Ammon's horn (tissue), 1 donor: ENCODE measurements around the gene FMN2.
"Not testable (repeated sequence)": the region's sequence is repeated elsewhere in the genome, so short reads cannot be mapped to it uniquely, and the experiment has no call there.

Experiments used
- DNase-seq: peaks from one replicate; pipeline ENCODE4 v3.0.0-alpha.2; 2016; ENCODE audit warnings: low spot score

FMN2 gene

DNA sequence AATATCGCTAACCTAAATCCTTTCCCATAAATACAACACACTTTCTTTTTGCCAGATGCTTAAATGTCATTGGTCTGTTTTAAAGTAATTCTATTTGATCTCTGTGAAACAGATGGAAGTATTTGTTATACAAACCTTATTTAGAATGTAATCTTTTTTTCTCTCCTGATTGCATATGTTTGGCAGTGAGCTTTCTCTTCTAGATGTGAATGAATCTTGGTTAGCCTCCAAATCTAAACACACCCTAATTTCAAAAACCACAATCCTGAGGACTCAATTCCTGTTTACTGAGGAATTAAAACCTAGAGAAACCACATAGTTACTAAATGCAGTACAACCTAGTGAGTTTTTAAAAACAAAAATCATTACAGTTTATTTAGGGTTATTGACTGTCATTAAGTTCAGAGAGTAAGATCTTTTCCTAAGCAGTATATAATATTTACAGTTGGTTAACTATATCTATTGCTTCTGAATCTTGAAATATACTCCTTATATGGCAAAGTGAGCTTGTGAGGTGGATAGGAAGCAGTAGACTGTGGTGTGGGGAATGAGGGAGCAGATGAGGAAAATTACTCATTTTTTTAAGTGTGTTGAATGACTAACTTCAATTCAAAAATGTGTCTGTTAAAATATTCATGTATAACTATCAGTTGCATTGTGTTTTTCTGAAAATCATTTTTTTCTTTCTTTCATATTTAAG lies 218.7 kb downstream of the FMN2 start:
- DNase-seq, result no peak

DNA sequence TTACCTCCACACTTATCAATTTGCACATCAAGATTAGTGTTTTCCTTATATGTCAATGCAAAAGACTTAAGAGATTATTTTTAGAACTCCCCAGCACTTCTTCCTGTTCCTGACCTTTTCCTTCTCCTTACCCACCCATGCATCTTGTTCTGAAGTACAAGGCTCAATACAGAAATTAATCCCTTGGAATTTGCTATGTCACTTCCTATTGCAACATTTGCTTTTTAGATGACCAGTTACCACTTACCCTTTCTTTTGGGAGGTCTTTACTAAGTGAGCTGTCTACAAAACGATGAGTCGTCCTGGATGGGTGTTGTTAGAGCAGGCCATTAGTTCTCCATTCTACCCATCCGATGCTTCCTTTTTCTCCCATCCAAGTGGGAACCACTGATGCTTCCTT lies 221.2 kb downstream of the FMN2 start:
- DNase-seq, result no peak

DNA sequence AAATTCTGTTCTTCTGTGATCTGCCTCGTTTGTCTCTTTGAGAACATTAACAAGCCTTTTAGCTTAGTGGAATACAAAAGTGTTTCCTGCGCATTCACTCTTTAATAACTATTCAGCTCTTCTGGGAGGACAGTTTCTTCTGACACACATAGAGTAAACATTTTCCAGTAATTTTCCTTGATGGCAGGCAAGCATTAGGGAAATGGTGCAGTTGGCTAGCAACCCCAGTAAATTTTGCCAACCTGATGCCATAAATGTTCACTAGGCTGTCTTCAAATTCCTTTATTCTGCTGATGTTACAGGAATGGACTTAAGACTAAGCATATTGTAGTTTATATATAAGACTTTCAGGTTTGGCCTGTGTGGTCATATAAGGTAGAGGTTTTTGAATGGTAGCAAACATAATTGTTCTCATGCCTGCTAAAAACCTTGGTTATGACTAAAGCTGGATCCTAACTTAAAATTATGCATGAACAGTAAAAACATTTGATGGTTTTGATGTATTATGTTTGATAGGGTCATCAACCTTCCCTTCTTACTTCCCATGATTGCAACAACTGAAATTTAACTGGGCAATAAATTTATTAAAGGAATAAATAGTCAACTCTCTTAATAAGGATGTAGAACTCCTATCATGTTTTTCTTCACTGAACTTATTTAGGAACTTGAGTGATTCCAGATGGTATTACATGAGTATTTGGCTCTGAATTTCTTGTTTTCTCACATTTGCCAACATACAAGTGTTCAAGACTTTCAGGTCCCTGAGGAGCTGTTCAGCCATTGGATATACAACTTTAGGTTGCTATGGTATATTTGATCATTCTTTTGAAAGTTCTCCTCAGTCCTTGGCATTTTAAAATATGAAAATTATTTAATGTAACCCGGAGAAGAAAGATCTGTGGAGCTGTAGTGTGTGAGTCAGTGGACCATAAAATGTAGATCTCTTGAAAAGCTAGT lies 223.4 kb downstream of the FMN2 start:
- DNase-seq, result no peak

DNA sequence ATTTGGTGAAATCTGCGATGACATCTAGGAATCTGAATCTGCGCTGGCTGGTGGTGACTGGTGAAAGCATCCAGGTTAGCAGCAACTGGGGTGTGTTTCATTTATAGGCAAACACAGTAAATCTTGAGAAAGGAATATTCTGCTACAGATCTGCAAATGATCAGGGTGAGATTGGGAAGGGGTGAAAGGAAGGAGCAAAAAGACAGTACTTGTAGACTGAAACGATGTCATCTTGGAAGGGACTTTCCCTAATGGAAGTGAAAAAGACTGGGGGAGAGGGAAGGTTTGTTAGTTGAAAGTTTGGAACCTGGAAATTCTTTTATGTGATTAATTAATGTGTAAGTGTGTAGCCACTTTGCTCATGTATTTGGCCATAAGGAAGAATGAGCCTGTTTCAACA lies 228.3 kb downstream of the FMN2 start:
- no peak for DNase-seq

DNA sequence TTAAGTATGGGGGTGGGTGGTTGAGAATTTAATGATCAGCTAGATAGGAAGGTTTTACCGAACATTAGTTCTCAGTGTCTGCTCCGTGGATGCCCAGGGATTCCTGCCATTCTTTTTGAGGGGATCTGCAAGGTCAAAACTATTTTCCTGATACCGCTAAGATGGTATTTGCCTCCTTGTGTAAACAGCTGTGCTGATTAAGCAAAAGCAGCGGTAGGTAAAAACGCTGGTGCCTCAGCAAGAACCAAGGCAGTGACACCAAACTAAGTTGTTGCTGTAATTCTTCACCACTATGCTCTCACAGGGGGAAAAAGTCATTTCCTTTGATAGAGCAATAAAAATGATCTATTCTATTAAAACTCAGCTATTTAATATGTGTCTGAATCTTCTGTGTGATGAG lies 229.0 kb downstream of the FMN2 start:
- DNase-seq, result no peak

DNA sequence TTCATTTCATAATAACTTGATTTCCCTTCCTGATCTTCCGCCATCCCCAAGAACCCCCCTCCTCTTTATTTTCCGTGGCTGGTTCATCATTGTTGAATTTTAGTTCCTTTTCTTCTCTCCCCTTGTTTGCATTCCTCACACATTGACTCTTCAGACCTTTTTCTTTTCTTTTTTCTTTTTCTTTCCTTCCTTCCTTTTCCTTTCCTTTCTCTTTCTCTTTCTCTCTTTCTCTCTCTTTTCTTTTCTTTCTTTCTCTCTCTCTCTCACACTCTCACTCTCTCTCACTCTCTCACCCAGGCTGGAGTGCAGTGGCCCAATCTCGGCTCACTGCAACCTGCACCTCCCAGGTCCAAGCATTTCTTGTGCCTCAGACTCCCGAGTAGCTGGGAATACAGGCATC lies 231.3 kb downstream of the FMN2 start:
- DNase-seq, result no peak

DNA sequence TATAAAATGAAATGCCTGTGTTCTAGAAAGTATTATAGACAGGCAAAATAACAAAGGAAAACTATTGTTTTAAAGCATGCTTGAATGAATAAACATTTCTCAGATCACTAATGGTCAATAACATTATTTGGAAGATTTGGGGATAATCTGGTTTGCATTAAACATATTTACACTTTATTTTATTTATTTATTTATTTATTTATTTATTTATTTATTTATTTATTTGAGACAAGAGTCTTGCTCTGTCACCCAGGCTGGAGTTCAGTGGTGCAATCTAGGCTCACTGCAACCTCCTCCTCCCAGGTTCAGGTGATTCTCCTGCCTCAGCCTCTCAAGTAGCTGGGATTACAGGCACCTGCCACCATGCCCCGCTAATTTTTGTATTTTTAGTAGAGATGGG lies 236.7 kb downstream of the FMN2 start:
- DNase-seq, result not testable (repeated sequence)

DNA sequence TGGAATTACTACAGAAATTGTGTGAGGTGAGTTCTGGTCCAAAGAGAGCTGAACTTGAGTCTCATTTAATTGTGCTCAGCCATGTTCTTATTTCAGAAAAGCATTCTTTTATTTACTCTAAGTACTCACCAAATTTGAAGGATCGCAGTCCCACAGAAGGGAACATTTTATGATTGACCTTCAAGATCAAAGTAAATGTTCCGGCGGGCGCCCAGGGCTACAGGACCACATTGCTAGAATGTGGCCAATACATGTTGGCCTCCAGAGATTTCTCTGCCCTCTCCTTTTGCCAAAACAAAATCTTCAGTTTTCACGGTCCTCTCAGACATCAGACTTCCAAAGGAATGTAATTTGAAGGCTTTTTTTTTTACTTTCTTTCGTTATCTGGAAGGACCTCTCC lies 237.8 kb downstream of the FMN2 start:
- no peak for DNase-seq

DNA sequence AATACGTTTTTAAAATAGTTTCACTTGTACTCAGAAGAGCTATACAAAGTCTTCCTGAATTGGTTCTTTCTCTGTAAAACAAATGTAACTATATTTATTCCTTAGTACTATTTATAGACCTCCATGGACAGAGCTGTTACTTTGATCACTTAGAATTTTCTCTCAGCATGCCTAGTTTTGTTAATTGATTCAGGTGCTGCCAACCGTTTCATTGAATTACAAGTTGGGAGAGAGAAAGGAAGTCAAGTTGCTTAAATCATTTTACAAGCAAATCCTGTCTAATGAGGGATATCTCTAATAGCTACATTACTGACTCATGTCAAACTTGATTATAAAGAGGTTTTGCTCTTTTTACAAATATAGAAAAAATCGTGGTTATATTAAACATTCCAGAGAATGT lies 241.0 kb downstream of the FMN2 start:
- no peak for DNase-seq

DNA sequence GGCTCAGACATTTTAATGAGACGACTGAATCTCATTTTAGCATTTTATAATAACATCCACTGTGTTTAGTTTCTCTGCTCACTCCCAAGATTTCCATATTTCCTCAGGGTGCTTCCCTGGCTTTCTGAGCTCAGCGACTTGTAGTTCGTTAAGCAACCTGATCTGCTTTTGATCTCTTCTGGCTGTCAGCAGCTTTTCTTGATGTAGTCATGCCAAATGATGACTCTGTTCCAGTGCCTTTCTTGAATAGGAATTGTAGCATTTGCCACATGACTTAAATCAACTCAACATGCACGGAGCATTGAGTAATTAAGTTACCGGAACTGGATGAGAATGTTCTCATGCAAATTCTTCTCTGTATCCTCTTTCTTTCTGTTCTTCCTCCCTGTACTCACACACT lies 246.1 kb downstream of the FMN2 start:
- DNase-seq, result peak; percentile 42

DNA sequence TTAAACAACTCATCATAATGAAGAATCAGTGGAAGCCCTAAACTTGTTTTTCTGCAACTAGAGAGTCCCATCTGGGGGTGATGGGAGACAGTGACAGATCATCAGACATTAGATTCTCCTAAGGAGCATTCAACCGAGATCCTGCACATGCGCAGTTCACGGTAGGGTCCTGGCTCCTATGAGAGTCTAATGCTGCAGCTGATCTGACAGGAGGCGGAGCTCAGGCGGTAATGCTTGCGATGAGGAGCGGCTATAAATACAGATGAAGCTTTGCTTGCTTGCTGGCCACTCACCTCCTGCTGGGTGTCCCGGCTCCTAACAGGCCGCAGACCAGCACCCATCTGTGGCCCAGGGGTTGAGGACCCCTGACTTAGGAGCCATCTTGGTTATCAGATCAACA lies 247.2 kb downstream of the FMN2 start:
- DNase-seq, result no peak

DNA sequence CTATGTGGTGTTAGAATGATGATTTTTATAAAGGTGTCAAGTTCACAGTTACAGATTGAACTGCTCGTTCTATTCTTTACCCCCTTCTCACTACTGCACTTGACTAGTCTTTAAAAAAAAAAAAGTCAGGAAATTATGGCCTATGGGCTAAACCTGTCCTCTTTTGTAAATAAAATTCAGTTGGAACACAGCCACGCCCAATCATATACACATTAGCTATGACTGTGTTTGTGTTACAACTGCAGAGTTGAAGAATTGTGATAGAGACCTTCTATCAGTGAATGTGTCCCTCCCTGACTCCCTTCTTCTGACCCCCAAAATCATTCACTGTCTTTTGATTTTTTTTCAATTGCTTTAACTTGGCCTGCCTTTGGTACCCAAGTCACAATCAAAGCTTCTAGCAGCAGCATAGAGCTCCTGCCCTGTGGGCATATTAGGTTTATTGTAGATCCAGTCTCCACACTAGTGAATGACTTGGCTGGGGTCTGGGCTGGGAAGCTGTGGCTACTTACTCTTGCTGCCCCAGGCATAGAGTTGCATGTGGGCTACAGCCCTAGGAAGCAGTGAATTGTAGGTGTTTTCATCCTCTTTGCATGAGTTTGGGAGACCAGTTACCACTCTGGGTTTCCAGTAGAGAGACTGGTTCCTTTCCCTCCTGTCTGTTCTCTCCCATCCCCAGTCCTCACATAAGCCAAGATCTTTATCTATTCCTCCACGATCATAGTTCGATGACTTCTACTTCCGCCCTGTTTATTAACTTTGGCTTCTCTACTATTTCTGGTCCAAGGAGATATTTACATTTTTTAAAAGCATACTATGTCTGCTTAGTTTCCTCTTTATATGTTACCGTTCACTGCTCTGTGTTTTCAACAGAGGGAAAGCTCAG lies 249.9 kb downstream of the FMN2 start:
- DNase-seq, result no peak

DNA sequence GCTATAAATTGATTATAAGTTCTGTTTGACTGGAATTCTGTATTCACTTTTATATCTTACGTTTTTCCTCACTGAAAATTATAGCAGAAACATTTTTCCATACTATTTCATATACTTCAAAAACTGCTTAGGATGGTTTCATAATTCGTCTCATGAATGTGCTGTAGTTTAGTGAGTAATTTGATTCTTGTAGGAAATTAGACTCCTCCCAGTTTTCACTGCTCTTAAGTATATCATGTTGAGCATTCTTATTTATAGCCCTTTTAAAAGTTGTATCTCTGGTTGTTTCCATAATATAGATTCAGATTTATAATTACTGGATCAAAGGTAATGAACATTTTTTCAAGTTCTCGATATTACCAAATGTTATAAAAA lies 250.6 kb downstream of the FMN2 start:
- no peak for DNase-seq

DNA sequence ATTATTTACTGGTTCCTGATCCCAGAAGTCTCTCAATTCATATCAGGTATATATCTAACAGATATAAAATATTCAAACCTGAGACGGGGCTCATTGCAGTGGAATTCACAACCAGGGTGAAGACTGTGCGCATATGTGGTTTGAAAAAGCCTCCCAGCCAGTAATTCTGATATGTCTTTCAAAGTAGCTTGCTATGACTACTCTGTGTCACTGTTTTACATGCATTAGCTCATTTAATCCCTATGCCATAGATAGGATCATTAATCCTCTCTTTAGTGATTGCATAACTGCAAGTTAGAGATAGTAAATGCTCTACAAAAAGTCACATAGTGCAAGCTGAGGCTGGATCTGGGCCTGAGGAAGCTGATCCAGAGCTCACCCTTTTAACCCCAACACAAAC lies 251.4 kb downstream of the FMN2 start:
- DNase-seq, result no peak

DNA sequence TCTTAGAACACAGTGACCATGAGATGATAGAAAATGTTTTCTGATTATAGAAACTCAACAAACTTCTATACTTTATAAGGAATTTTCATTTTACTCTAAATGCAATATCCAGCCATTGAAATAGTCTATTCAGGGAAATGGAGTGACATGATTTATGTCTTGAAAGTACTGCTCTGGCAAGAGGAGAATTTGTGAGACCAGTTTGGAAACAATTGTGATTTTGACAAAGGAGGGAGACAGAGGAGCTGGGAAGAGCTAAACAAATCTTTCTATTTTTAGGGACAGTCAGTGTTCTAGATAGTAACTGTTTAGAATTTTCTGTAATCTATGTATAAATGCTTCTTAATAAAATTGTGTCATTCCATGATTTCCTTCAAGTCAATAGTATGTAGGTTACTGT lies 252.3 kb downstream of the FMN2 start:
- DNase-seq, result no peak

DNA sequence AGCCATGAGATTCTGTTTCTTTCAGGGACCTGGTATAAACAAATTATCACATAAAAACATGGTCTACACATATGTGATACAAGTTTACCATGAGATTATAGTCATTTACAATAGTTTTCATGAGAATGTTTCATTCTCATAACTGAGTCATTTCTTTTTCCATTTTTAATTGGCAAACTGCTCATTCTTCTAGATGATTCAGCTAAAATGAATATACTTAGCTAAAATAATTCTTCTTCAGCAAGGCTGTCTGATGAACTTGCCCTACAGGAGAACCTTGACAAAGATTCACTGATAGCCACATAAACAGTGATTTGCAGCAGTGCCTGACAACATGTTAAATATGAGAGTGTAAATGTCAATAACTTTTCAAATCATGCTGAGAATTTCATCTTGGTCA lies 253.2 kb downstream of the FMN2 start:
- DNase-seq, result no peak

DNA sequence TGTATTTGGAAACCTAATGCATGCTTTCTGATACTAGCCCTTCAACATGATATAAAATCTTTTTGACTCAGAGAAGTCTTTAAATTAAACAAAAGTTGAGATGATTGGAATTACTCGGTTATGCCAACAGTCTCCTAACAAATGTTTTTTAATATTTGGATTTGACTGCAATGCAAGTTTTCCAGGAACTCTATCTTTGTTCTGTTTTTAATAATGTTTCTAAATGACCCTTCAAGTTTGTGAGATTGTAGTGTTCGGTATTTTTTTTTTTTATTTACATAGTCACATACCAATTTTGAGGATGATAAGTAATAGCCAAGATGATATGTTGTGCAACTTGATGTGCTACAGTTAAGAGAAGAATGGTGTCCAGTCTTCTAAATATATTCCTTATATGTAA lies 258.0 kb downstream of the FMN2 start:
- DNase-seq, result no peak

DNA sequence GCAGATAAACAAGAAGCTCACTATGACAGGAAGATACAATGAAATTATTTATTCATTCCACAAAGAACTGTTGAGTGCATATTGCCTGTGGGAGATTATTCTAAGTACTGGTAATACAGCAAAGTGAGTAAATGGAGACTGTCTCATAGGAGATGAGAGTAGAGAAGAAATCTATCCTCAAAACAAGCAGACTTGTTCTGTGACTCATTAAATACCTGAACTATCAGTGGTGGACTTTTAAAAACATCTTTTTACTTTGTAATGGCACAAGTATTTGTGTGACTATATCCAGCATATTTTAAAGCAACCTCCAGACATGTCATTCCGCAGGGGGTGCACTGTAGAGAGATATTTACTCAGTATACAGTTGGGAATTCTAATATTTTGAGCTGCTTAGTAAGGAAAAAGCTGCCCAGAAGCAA lies 259.2 kb downstream of the FMN2 start:
- DNase-seq, result no peak

DNA sequence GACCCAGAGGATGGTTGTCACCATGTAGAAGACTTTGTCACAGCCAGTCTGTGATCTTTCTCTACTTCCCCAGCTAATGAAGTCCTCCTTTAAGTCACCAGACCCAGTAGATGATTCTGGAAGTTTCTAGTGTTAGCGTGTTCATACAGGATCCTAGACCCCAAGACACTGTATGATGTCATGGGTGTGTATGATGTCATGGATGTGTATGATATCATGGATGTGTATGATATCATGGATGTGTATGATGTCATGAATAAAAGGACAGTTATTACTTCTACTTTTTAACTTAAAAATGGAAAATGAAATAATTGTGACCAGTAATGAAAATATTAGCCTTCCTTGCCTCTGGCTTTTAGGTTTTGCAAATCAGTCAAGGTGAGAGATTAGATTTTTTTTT lies 260.0 kb downstream of the FMN2 start:
- no peak for DNase-seq

DNA sequence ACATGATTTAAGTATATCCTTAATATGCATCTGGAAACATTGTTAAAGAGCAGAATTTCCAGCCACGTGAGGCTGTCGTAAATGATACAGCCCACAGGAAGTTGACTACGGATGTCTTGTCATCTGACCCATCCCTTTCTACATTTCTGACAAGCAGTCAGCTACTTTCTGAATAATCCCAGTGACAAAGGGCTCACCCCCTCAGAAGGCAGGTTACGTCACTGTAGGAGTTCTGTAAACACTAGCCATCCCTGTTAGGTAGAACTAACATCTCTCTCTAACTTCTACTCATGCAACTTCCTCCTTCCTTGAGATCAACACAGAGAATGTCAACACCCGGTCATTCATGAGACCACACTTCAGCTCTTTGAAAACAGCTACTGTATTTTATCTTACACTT lies 261.1 kb downstream of the FMN2 start:
- no peak for DNase-seq

DNA sequence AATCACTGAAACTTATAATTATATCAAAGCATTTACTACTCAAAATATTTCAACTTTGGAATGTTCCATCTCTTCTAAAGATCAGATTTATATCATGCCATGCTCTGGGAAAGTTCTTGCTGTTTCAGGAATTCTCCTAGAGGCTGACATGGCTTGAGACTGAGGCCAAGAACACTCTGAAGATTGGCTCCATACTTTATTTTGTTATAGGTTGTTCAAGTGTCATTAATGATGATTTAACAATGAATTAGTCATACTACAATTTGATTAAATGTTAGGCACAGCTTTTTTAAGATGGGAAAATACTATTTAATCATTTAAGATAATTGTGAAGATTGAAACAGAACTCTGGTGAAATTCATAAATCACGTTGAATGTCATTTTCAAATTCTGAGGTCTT lies 264.9 kb downstream of the FMN2 start:
- DNase-seq, result no peak

DNA sequence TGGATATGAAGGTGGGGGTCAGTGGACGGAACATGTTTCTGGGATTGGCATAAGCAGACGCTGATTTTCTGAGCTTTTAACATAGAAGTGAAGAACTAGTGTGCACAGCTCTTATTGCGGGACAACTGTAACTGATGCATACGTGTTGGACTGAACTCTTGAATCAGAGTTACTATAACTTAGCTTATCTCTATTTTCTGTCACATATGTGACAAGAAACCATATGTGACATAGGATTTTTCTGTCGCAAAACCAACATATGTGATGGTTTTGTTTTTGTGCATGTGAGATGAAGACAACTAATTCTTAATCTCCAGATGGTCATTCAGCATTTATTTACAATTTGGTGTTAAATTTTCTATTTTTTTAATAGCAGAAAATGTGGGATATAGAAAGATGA lies 270.4 kb downstream of the FMN2 start:
- DNase-seq, result no peak

DNA sequence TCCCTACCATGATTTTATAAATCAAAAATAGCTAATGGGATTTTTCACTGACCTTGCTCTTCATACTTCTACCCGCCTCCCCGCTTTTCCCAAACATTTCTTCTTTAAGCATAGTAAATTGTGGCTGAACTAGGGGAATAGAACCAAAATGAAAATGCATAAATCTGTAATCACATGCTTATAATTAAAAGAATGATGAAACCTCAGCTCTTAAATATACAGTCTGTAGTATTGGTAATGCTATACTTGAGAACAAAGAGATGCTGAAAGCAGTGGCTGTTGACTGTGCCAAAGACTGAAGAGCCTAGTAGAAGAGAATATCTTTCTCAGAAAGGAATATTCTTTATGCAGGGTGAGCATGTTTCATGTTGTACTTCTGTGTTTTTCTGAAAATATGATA lies 271.1 kb downstream of the FMN2 start:
- no peak for DNase-seq
